Measurements from ENCODE around the gene NINJ1.
A peak's percentile ranks its signal among the peaks of the same experiment; 100 is the strongest.

The NINJ1 gene

GRCh38 chr9:93132287-93132927, 1.6 kb downstream of the NINJ1 start:
- H3K4me3 ChIP-seq (replicated peaks; ENCODE audit: low read depth, low read length): peak overlapping the region; percentile 71
- TF ChIP-seq, protein P1, sequence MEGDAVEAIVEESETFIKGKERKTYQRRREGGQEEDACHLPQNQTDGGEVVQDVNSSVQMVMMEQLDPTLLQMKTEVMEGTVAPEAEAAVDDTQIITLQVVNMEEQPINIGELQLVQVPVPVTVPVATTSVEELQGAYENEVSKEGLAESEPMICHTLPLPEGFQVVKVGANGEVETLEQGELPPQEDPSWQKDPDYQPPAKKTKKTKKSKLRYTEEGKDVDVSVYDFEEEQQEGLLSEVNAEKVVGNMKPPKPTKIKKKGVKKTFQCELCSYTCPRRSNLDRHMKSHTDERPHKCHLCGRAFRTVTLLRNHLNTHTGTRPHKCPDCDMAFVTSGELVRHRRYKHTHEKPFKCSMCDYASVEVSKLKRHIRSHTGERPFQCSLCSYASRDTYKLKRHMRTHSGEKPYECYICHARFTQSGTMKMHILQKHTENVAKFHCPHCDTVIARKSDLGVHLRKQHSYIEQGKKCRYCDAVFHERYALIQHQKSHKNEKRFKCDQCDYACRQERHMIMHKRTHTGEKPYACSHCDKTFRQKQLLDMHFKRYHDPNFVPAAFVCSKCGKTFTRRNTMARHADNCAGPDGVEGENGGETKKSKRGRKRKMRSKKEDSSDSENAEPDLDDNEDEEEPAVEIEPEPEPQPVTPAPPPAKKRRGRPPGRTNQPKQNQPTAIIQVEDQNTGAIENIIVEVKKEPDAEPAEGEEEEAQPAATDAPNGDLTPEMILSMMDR (IDR thresholded peaks at IDR 0.05; ENCODE audit: low read depth, low read length, missing control alignments): no peak
- DNase-seq (ENCODE audit: extremely low read depth, low read depth): no peak

GRCh38 chr9:93131599-93132286, 2.3 kb downstream of the NINJ1 start:
- TF ChIP-seq, protein P1 (IDR thresholded peaks at IDR 0.05; ENCODE audit: low read depth, low read length, missing control alignments): no peak
- no peak overlapping the region; the same call in 1 of the 2 replicates for H3K4me3 ChIP-seq (replicated peaks; ENCODE audit: low read depth, low read length)
- no peak for DNase-seq (ENCODE audit: extremely low read depth, low read depth)

DNA sequence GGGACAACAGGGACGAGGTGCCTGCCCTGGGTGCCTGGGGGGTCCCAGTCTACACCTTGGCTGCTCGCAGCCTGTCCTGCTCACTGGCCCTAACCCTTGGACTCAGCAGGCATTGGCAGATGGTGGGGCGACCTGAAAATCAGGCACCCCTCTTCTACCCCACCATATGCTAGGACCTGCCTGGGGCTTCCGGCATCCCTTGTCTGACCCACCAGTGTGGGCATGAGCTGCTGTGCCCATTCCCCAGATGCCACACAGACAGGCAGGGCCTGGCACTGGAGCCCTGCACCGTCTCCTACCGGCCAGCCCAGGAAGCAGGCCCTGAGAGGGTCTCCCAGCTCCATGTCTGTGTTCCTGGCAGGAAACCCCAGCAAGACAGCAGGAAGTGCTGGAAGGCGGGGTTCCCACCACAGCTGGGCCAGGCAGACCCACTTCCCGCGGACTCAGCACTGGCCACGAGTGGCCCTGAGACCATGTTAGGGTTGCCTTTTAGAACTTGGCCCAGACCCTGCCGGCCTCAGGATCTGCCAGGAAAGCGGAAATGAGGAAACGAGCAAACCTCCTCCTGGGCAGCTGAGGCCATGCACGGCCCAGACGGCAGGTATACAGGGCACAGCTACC, 3.1 kb downstream of the NINJ1 start:
- no peak for DNase-seq (ENCODE audit: extremely low read depth, low read depth)
- TF ChIP-seq, protein P1 (IDR thresholded peaks at IDR 0.05; ENCODE audit: low read depth, low read length, missing control alignments): no peak
- no peak overlapping the region for H3K4me3 ChIP-seq (replicated peaks; ENCODE audit: low read depth, low read length)

DNA sequence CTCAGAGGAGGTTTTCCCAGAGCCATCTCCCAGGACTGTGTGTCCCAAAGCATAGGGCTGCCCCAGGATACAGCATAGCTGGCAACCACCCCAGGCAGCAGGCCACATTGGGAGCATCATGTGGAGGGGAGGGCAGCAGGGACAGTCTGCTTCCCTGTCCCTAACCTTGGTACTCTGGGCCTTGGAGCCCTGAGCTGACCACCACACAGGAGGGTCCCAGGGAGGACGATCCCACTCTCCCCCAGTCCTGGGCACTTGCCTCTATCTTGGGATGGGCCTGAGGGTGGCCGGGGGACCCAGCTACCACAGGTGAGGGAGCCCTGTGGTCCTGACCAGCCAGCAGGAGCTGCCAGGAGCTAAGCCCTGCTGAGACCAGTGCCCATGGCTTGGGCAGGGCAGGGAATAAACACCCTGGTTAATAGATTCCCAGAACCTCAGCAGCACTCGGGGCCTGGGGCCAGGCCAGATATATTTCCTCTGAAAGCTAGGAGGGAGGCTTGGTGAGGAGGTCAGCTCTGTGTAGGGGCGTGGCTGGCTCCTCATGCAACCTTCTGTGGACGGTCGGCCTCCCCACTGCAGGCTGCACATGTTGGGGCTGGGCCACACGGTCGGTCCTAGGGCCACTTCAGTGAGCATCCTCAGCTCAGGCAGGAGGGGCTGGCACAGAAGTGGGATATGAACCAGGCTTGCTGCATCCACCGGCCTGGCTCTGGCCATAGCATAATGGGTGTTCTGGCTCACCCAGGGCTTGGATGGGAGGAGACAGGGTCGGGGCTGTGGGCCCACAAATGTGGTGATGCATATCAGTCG, 4.2 kb downstream of the NINJ1 start:
- no peak for DNase-seq (ENCODE audit: extremely low read depth, low read depth)
- TF ChIP-seq, protein P1 (IDR thresholded peaks at IDR 0.05; ENCODE audit: low read depth, low read length, missing control alignments): no peak
- no peak overlapping the region for H3K4me3 ChIP-seq (replicated peaks; ENCODE audit: low read depth, low read length)

GRCh38 chr9:93129286-93129685, 4.8 kb downstream of the NINJ1 start:
- no peak for DNase-seq (ENCODE audit: extremely low read depth, low read depth)
- TF ChIP-seq, protein P1 (IDR thresholded peaks at IDR 0.05; ENCODE audit: low read depth, low read length, missing control alignments): no peak
- H3K4me3 ChIP-seq (replicated peaks; ENCODE audit: low read depth, low read length): no peak overlapping the region

- TF ChIP-seq, protein P1 (IDR thresholded peaks at IDR 0.05; ENCODE audit: low read depth, low read length, missing control alignments): no peak
- no peak for DNase-seq (ENCODE audit: extremely low read depth, low read depth)
- no peak overlapping the region for H3K4me3 ChIP-seq (replicated peaks; ENCODE audit: low read depth, low read length)
Measured at GRCh38 chr9:93128715-93129224, 5.3 kb downstream of the NINJ1 start.

Data from HFF-Myc (cell line).